Ishikawa (cell line): Measurements from ENCODE around the gene KCNK10.

ENCODE experiments used
- CEBPB ChIP-seq: IDR thresholded peaks from 2 replicates; pipeline ENCODE4 v1.6.1; 2012
- CREB1 ChIP-seq: IDR thresholded peaks from 2 replicates; pipeline ENCODE4 v1.6.1; 2012; ENCODE audit warnings: low read depth
- EGR1 ChIP-seq: IDR thresholded peaks from 2 replicates; pipeline ENCODE4 v1.6.1; 2012
- EP300 ChIP-seq: IDR thresholded peaks from 2 replicates; pipeline ENCODE4 v1.6.1; 2012; ENCODE audit warnings: borderline replicate concordance
- FOXM1 ChIP-seq: IDR thresholded peaks from 2 replicates; pipeline ENCODE4 v1.6.1; 2012; ENCODE audit warnings: low read depth, borderline replicate concordance
- MAX ChIP-seq: IDR thresholded peaks from 2 replicates; pipeline ENCODE4 v1.6.1; 2012
- NFIC ChIP-seq: IDR thresholded peaks from 2 replicates; pipeline ENCODE4 v1.6.1; 2012
- RAD21 ChIP-seq: IDR thresholded peaks from 2 replicates; pipeline ENCODE4 v1.6.1; 2012; ENCODE audit warnings: low read depth
- REST ChIP-seq: IDR thresholded peaks from 2 replicates; pipeline ENCODE4 v1.6.1; 2012; ENCODE audit warnings: low read depth, mild to moderate bottlenecking
- TAF1 ChIP-seq: IDR thresholded peaks from 2 replicates; pipeline ENCODE4 v1.6.1; 2012; ENCODE audit warnings: low read depth, mild to moderate bottlenecking
- TCF12 ChIP-seq: IDR thresholded peaks from 2 replicates; pipeline ENCODE4 v1.6.1; 2012; ENCODE audit warnings: low read depth
- TEAD4 ChIP-seq: IDR thresholded peaks from 2 replicates; pipeline ENCODE4 v1.6.1; 2012
- USF1 ChIP-seq: IDR thresholded peaks from 2 replicates; pipeline ENCODE4 v1.6.1; 2012
- YY1 ChIP-seq: IDR thresholded peaks from 2 replicates; pipeline ENCODE4 v1.6.1; 2012; ENCODE audit warnings: low read depth
- ZBTB7A ChIP-seq: IDR thresholded peaks from 2 replicates; pipeline ENCODE4 v1.6.1; 2012; ENCODE audit warnings: low read depth

KCNK10 gene

GRCh38 chr14:88299865-88300530 lies 23.1 kb downstream of the KCNK10 start:
- TF ChIP-seq TCF12 (no peak), YY1 (no peak)

- TF ChIP-seq ZBTB7A (no peak), FOXM1 (no peak), TAF1 (no peak), USF1 (no peak), CEBPB (no peak), MAX (no peak), REST (no peak), TEAD4 (no peak), TCF12 (no peak), EP300 (no peak)
Measured at GRCh38 chr14:88297306-88297705, 25.8 kb downstream of the KCNK10 start.

- TF ChIP-seq EP300 = no peak
Measured at GRCh38 chr14:88296351-88296750, 26.7 kb downstream of the KCNK10 start.

- TF ChIP-seq EP300 = no peak
- no peak for TF ChIP-seq MAX
- no peak for TF ChIP-seq TEAD4
- no peak for TF ChIP-seq RAD21
- no peak for TF ChIP-seq USF1
- no peak for TF ChIP-seq TCF12
- no peak for TF ChIP-seq EGR1
- TF ChIP-seq NFIC = no peak
- no peak for TF ChIP-seq REST
- TF ChIP-seq CEBPB = no peak
- TF ChIP-seq ZBTB7A = no peak
- TF ChIP-seq FOXM1 = no peak
- TF ChIP-seq CREB1 = no peak
- no peak for TF ChIP-seq TAF1
- TF ChIP-seq YY1 = no peak
Measured at GRCh38 chr14:88289996-88290395, 33.1 kb downstream of the KCNK10 start.

- TF ChIP-seq TEAD4 = no peak
- TF ChIP-seq MAX = no peak
- no peak for TF ChIP-seq EGR1
- TF ChIP-seq FOXM1 = no peak
- no peak for TF ChIP-seq RAD21
- TF ChIP-seq EP300 = no peak
- no peak for TF ChIP-seq CREB1
- no peak for TF ChIP-seq REST
- TF ChIP-seq YY1 = no peak
- no peak for TF ChIP-seq CEBPB
- no peak for TF ChIP-seq TAF1
- TF ChIP-seq USF1 = no peak
- TF ChIP-seq ZBTB7A = no peak
Measured at GRCh38 chr14:88289234-88289633, 33.8 kb downstream of the KCNK10 start.
